HEK293T (cell line): ENCODE measurements around the gene ZBTB25.

Source experiments
- BHLHE40 ChIP-seq: fragments of 450-650 bp; IDR thresholded peaks from 2 replicates; pipeline ENCODE4 v1.6.1; 2016; ENCODE audit warnings: mild to moderate bottlenecking, moderate library complexity, borderline replicate concordance
- FOXA1 ChIP-seq: fragments of 450-650 bp; IDR thresholded peaks from 2 replicates; pipeline ENCODE4 v1.6.1; 2016; ENCODE audit warnings: mild to moderate bottlenecking
- FOXM1 ChIP-seq: fragments of 450-650 bp; IDR thresholded peaks from 2 replicates; pipeline ENCODE4 v1.6.1; 2017; ENCODE audit warnings: mild to moderate bottlenecking, borderline replicate concordance
- HDGF ChIP-seq: fragments of 450-650 bp; IDR thresholded peaks from 2 replicates; pipeline ENCODE4 v1.6.1; 2017; ENCODE audit warnings: antibody characterized with exemption, borderline replicate concordance
- LEF1 ChIP-seq: fragments of 450-650 bp; IDR thresholded peaks from 2 replicates; pipeline ENCODE4 v1.6.1; 2017; ENCODE audit warnings: mild to moderate bottlenecking, borderline replicate concordance
- SP1 ChIP-seq: fragments of 450-650 bp; IDR thresholded peaks from 2 replicates; pipeline ENCODE4 v1.6.1; 2017
- ZNF384 ChIP-seq: fragments of 450-650 bp; IDR thresholded peaks from 2 replicates; pipeline ENCODE4 v1.6.1; 2016

GRCh38 chr14:64474041-64474440, 29.6 kb downstream of the ZBTB25 start:
- TF ChIP-seq HDGF (no peak), SP1 (no peak), FOXA1 (no peak), ZNF384 (no peak), LEF1 (no peak), BHLHE40 (no peak), FOXM1 (no peak)
